DOHH2 (cell line): Measurements from ENCODE around the gene DGAT2.

Experiments
- H3F3A ChIP-seq: fragments of 200-600 bp; sonication (generic), shearing (Covaris generic); 2 replicates; pipeline ENCODE4 v1.6.0; 2016; ENCODE audit warnings: antibody characterized with exemption, mild to moderate bottlenecking; ENCODE audit not compliant: control insufficient read depth, insufficient read depth
- H3K27ac ChIP-seq: fragments of 200-600 bp; sonication (generic); 2 replicates; pipeline ENCODE4 v1.5.1; 2014; ENCODE audit warnings: low read depth, mild to moderate bottlenecking, low read length, moderate library complexity
- H3K27me3 ChIP-seq: fragments of 200-600 bp; sonication (generic); 2 replicates; pipeline ENCODE4 v1.6.1; 2014; ENCODE audit warnings: mild to moderate bottlenecking, low read length, mixed read lengths; ENCODE audit not compliant: control insufficient read depth
- H3K36me3 ChIP-seq: fragments of 200-600 bp; sonication (generic); 2 replicates; pipeline ENCODE4 v1.6.1; 2014; ENCODE audit warnings: mild to moderate bottlenecking, low read length, moderate library complexity, mixed read lengths; ENCODE audit not compliant: control insufficient read depth
- H3K4me1 ChIP-seq: fragments of 200-600 bp; sonication (generic); 2 replicates; pipeline ENCODE4 v1.6.1; 2014; ENCODE audit warnings: mild to moderate bottlenecking, low read length, mixed read lengths; ENCODE audit not compliant: control insufficient read depth
- H3K4me2 ChIP-seq: fragments of 200-600 bp; sonication (generic); 2 replicates; pipeline ENCODE4 v1.6.0; 2014; ENCODE audit warnings: mild to moderate bottlenecking, low read length, moderate library complexity
- H3K4me3 ChIP-seq: fragments of 200-600 bp; sonication (generic); 2 replicates; pipeline ENCODE4 v1.5.1; 2014; ENCODE audit warnings: mild to moderate bottlenecking, low read length, mixed read lengths
- H3K79me2 ChIP-seq: fragments of 200-600 bp; sonication (generic); 2 replicates; pipeline ENCODE4 v1.6.1; 2014; ENCODE audit warnings: mild to moderate bottlenecking, low read length, mixed read lengths; ENCODE audit not compliant: control insufficient read depth
- H3K9me2 ChIP-seq: fragments of 200-600 bp; sonication (generic); replicated peaks from 2 replicates; pipeline ENCODE4 v1.6.1; 2014; ENCODE audit warnings: mild to moderate bottlenecking, low read length, mixed read lengths; ENCODE audit not compliant: control insufficient read depth
- H3K9me3 ChIP-seq: fragments of 200-600 bp; sonication (generic); 2 replicates; pipeline ENCODE4 v1.6.1; 2014; ENCODE audit warnings: antibody characterized with exemption, low read length, mixed read lengths; ENCODE audit not compliant: control insufficient read depth, insufficient read depth
- H4K20me1 ChIP-seq: fragments of 200-600 bp; sonication (generic); 2 replicates; pipeline ENCODE4 v1.6.0; 2014; ENCODE audit warnings: low read depth, mild to moderate bottlenecking, antibody characterized with exemption, low read length, moderate library complexity; ENCODE audit not compliant: control insufficient read depth, insufficient read depth
- EZH2phosphoT487 ChIP-seq: fragments of 200-600 bp; sonication (generic); IDR thresholded peaks from 2 replicates; pipeline ENCODE4 v1.6.1; 2017; ENCODE audit warnings: borderline replicate concordance, mild to moderate bottlenecking, antibody characterized with exemption, low read length, moderate library complexity, mixed read lengths
- TF ChIP-seq, protein P1 (sequence below): fragments of 200-600 bp; sonication (generic); IDR thresholded peaks from one replicate; pipeline ENCODE4 v1.5.1; 2014; ENCODE audit warnings: antibody characterized with exemption, mild to moderate bottlenecking, low read depth, low read length; ENCODE audit not compliant: poor library complexity, severe bottlenecking

DGAT2 gene

DNA sequence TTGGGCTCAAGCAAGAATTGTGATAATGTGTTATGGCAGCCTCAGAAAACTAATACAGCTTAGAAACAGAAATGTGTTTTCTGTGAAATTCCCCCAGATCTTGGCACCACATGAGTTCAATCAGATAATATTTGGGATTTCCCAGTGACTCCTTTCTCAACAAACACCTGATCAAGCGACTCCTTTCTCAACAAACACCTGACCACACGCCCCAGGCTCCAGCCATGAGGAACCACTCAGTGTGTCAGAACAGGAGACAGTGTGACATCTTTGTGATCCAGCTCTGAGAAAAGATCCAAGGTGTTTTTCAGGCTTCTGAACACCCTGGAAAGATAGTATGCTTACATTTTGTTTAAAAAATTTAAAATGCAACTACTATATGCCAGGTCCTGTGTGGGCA lies 44.5 kb downstream of the DGAT2 start:
- no peaks in the 10 kb centered on the region for H3K9me2 ChIP-seq
- peak overlapping the region; percentile 98 for H3K4me3 ChIP-seq
- peaks cover 67% of the 10 kb centered on the region for H3K4me1 ChIP-seq
- peaks cover 3% of the 10 kb centered on the region for H3F3A ChIP-seq
- H3K9me3 ChIP-seq: no peaks in the 10 kb centered on the region
- no peaks in the 10 kb centered on the region for H4K20me1 ChIP-seq
- peaks cover 29% of the 10 kb centered on the region for H3K36me3 ChIP-seq
- no peak for TF ChIP-seq EZH2phosphoT487
- no peaks in the 10 kb centered on the region for H3K27me3 ChIP-seq
- peaks cover 60% of the 10 kb centered on the region for H3K79me2 ChIP-seq
- H3K4me2 ChIP-seq: peak overlapping the region; percentile 75
- peak overlapping the region; percentile 99 for H3K27ac ChIP-seq

DNA sequence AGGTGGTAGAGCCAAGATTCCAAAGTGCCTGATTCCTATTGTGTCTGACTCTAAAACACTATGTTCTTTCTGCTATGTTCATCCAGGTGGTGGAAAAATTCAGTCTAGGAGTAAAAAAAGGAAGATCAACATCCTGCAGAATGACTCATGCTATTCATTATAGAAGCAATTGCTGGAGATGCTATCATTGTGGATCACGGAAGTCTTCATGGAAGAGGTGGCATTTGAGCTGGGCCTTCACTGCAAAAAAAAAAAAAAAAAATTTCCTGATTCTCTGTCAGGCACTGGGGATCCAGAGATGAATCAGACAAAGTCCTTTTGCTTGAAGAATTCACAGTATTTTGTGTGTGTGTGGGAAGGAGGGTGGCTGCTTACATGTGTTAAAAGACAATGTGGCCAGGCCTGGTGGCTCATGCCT lies 45.1 kb downstream of the DGAT2 start:
- Histone ChIP-seq H3K9me2 (no peaks in the 10 kb centered on the region), H3K36me3 (peaks cover 33% of the 10 kb centered on the region), H3K4me1 (peaks cover 67% of the 10 kb centered on the region), H3F3A (peaks cover 3% of the 10 kb centered on the region), H3K4me3 (peak overlapping the region; percentile 98), H3K79me2 (peaks cover 65% of the 10 kb centered on the region), H3K4me2 (peak overlapping the region; percentile 75), H3K27me3 (no peaks in the 10 kb centered on the region), H4K20me1 (no peaks in the 10 kb centered on the region), H3K27ac (peak overlapping the region; percentile 99), H3K9me3 (no peaks in the 10 kb centered on the region)
- TF ChIP-seq EZH2phosphoT487: no peak
- TF ChIP-seq, protein P1, sequence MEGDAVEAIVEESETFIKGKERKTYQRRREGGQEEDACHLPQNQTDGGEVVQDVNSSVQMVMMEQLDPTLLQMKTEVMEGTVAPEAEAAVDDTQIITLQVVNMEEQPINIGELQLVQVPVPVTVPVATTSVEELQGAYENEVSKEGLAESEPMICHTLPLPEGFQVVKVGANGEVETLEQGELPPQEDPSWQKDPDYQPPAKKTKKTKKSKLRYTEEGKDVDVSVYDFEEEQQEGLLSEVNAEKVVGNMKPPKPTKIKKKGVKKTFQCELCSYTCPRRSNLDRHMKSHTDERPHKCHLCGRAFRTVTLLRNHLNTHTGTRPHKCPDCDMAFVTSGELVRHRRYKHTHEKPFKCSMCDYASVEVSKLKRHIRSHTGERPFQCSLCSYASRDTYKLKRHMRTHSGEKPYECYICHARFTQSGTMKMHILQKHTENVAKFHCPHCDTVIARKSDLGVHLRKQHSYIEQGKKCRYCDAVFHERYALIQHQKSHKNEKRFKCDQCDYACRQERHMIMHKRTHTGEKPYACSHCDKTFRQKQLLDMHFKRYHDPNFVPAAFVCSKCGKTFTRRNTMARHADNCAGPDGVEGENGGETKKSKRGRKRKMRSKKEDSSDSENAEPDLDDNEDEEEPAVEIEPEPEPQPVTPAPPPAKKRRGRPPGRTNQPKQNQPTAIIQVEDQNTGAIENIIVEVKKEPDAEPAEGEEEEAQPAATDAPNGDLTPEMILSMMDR: no peak

DNA sequence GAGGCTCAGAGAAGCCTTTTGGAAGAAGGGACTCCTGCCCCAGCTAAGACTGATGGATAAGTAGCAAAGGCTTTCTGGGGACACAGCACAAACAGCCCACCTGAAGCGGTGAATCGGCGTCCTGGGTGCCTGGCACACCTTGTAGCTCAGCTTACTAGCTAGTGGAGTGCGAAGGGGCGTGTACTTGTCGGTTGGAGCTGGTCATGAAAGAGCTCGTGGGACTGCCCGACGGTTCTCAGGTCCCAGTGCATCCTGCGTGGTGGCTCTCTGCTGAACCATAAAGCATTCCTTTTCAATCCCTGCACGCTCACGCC lies 45.7 kb downstream of the DGAT2 start:
- Histone ChIP-seq H3K4me3 (peak overlapping the region; percentile 98), H3K27me3 (no peaks in the 10 kb centered on the region), H3K4me1 (peaks cover 67% of the 10 kb centered on the region), H3K9me2 (no peaks in the 10 kb centered on the region), H3K9me3 (no peaks in the 10 kb centered on the region), H3K79me2 (peaks cover 72% of the 10 kb centered on the region), H4K20me1 (no peaks in the 10 kb centered on the region), H3F3A (peaks cover 7% of the 10 kb centered on the region), H3K4me2 (peak overlapping the region; percentile 75), H3K27ac (peak overlapping the region; percentile 99), H3K36me3 (peaks cover 39% of the 10 kb centered on the region)
- TF ChIP-seq, protein P1: no peak
- no peak for TF ChIP-seq EZH2phosphoT487

GRCh38 chr11:75814677-75815344 lies 46.2 kb downstream of the DGAT2 start, which contains the start of gene UVRAG:
Gene UVRAG (plus strand): TSS chr11:75815210. CDS start chr11:75815408, 198 bp downstream.
- H3K79me2 ChIP-seq: peaks cover 77% of the 10 kb centered on the region
- H3K27ac ChIP-seq: peak within 1 kb of the TSS; percentile 99
- H3K4me3 ChIP-seq: peak within 1 kb of the TSS; percentile 98
- H3K27me3 ChIP-seq: no peaks in the 10 kb centered on the region
- H3F3A ChIP-seq: peaks cover 7% of the 10 kb centered on the region
- no peaks in the 10 kb centered on the region for H3K9me2 ChIP-seq
- no peaks in the 10 kb centered on the region for H3K9me3 ChIP-seq
- peaks cover 41% of the 10 kb centered on the region for H3K36me3 ChIP-seq
- peaks cover 67% of the 10 kb centered on the region for H3K4me1 ChIP-seq
- H4K20me1 ChIP-seq: no peaks in the 10 kb centered on the region
- no peak for TF ChIP-seq EZH2phosphoT487
- TF ChIP-seq, protein P1: no peak
- H3K4me2 ChIP-seq: peak within 1 kb of the TSS; percentile 75
